8988T (cell line): ENCODE results near the gene CHML.

Source experiments
- DNase-seq: peaks from one replicate; pipeline ENCODE4 v3.0.0; 2011

CHML gene

GRCh38 chr1:241644259-241644658 is 4.1 kb upstream of the CHML start:
- DNase-seq: no peak

GRCh38 chr1:241642593-241642944 is 2.4 kb upstream of the CHML start:
- no peak for DNase-seq

- DNase-seq: no peak
These were observed 1.8 kb upstream of the CHML start for GRCh38 chr1:241641773-241642592.

DNA sequence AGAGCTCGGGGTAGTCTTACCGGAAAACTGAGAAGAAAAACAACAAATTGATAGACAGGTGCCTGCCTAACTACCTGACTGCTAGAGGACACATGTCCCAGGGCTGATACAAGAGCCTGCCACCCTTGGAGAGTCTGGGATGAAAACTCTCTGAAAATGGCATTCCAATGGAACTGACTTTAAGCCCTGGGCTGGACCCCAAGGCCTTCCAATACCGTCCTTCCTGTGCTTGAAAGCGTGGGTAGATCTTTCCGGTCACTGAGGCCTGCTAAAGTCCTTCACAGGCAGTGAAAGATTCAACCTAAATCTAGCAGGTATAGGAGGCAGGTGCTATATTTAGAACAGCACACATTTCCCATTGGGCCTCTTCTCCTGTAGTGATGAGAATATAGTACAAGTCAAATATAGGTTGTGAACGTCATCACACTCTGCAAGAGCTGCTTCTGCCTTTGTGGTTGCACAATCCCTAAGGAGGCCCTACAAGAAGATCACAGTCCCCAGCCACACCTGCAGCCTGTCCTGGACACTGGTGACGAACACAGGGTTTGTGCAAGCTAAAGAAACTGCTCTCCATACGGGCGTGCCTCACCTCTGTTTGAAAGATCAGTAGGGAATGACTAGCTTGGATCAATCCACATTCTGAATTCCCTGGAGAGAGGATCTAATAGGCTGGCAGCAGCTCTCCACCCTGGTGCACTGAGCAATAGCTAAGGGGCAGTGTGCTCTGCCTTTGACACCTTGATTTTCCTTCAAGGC is 876 bp upstream of the CHML start:
- no peak for DNase-seq

DNA sequence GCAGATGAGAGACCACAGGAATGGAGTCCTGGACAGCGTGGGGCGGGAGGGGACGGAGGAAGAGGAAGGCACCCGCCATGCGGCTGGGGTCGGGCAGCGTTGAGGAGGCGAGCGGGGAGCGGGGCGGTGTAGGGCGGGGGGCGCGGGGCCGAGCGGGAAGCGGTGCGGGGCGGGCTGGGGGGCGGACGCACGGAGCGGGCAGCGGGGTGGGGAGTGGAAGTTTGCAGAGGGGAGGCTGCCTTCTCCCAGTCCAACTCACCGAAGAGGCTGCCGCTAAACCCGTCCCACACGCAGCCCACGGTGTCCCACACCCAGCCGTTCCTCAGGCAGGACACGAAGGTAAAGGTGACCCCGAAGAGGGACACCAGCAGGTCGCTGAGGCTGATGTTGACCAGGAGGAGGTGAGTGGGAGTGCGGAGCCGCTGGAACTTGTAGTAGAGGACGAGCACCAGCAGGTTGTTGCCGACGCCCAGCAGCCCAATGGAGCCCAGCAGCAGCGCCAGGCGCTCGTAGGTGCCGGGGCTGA is 483 bp downstream of the CHML start:
- peak; percentile 49 for DNase-seq

DNA sequence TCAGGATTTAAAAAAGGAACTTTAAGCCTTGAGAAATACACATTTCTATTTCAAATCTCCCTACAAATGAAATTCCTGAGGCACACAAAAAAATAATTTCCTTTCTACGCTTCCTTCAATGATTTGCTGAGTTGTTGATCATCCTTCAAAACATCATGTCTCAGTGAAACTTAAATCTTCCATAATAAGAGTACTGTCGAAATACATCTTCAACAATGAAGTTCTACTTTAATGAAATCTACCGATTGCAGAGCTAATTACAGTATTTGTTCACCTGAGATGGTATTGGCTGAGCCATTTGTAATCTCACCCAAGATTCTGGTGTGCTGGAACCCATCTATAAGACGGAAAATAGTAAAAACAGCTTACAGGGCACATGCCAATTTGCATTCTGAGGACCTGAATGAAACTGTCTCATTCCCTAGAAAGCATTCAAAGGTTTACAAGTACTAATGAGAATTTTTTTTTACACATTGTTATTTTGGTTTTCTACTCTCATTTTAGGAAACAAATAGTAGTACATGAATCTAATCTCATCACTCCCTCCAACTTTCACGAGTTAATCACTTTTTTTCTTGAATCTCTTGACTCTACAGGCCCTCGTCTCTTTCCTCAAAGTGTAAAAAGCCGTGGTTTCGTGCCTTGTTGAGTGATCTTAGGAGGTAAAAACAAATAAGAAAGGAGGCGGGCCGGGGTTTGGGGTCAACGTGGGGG is 1.1 kb downstream of the CHML start:
- no peak for DNase-seq

GRCh38 chr1:241638099-241638682 is 2.0 kb downstream of the CHML start:
- no peak for DNase-seq

DNA sequence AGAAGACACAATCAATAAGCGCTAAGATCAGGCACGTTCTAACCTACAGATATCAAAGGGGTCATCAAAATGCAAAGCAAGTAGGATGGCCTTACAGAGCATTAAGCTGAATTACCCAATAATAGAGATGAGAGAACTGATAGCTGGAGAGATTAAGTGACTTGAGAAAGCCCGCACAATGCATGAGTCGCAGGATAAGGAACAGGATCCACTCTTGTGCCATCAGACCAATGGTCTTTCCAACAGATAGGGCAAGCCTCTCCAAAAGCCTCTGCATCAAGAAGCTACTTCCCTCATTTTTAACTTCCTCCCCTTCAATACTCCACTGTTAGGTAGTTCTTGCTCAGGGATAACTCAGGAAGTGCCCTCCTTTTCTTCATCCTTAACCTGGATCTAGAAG is 2.6 kb downstream of the CHML start:
- DNase-seq: no peak

- no peak for DNase-seq
These were observed 3.1 kb downstream of the CHML start for GRCh38 chr1:241637046-241637590.

DNA sequence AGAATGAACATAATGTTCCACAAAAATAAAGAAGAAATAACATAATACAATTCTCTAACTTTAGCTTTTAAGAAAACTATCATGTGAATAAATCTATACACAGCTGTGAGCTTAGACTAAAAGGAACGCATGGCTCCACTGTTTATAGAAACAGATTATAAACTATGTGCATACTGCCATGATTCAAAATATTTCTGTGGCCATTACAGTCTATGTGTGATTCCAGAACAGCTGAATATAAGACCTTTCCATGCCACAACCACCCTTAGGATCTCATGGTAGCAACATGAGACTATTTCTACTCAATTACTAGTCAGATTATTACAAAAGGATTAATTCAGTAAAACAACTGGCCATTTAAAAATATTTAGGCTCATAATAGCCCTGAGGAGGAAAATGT is 3.9 kb downstream of the CHML start:
- no peak for DNase-seq

DNA sequence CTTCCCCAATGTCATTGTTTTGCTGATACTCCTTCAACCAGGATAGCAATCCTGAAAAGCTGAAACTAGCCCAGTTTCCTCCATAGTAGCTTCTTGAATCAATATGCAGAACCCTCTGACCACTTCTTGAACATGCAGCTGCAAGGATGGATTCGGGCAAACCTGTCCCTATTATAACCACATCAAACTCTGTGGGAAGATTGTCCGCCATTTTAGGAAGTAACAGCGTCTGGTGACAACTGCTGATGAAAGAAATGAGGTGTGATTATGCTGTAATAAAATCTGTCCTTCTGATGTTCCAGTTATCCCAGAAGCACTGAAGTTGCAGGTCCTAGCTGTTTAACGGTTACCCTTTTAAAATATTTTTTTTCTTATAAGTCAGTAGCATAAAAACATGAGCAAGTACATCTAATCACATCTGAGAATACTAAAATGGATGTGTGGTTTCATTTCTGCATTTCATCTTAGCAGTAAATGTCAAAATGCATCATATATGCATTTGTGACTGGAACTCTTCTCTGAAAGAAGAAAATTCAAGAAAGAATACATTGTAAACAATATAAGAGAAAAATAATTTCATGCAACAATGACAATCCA is 4.5 kb downstream of the CHML start:
- no peak for DNase-seq

DNA sequence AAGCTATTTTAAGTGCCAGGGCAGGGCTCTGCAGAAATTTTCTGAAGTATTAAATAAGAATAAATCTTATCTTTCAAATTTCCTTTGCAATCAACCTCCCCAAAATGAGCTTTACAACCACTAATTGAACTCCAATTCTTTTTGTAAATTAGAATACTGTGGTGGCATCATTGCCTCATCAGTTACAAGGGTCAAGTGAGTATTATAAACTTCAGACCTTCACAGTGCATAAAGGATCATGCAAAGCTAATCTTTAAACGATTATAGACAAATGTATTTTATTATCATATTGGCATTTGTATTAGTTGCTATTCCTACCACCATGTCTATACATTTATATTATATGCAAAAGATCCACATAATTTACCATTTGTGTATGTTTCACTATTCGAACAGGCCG is 7.2 kb downstream of the CHML start:
- no peak for DNase-seq

- no peak for DNase-seq
These were observed 8.5 kb downstream of the CHML start for GRCh38 chr1:241631674-241632073.

DNA sequence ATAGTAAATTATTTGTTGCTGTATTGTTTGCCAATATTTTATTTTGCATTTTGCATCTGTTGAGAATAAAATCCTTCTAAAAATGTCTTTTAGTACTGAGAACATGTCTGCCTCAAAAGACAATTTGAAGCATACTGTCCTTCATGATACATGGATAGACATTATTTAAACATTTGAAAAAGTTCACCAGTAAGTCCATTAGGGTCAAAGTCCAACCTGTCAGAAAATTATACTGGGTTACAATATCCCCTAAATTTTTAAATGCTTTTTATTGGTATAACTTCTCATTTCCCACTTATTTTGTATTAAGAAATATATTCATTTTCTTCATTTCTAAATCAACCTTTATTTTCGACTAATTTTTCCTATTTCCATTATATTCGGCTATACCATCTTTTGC is 9.3 kb downstream of the CHML start:
- no peak for DNase-seq

DNA sequence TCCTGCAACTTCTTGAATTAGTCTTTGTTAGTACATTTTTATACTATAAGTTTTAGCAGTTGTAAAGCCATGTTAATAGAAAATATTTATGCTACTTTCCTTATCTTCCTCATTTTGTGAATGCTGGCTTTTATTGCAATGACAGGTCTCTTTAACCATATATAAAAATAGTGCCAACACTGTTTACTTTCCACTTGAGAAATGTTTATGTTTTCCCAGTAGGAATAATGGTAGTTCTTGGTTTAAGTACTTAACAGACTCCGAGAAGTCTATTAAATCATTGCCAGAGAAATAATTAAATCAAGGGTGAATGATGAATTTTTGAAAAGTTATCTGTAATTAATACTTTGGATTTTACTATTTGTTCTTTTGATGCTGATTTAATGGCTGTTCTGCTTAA is 9.7 kb downstream of the CHML start:
- no peak for DNase-seq

GRCh38 chr1:241630005-241630404 is 10.2 kb downstream of the CHML start:
- DNase-seq: no peak

- DNase-seq: no peak
These were observed 12.5 kb downstream of the CHML start for GRCh38 chr1:241627453-241628259.

GRCh38 chr1:241624935-241625334 is 15.2 kb downstream of the CHML start:
- no peak for DNase-seq

GRCh38 chr1:241622669-241623068 is 17.5 kb downstream of the CHML start:
- no peak for DNase-seq

GRCh38 chr1:241617426-241617825 is 22.7 kb downstream of the CHML start:
- no peak for DNase-seq
